GM12878 (cell line): ENCODE results near the gene IRF8. TPM values are rescaled to one million over a fixed set of nuclear protein-coding genes. Genes with fewer than 3 reads are reported as not detected.

Source experiments
- ATAC-seq: fragments of 200-7000 bp; cut with Tn5 transposase; 3 replicates; pipeline ENCODE4 v1.9.1; 2020; ENCODE audit warnings: mild to moderate bottlenecking, moderate library complexity
- BruUV-seq: library from RNA; stranded (reverse); fragments of 400-500 nt; replicated peaks from 2 replicates; lab custom pipeline; 2021; lab: Mats Ljungman, UMichigan
- CTCF ChIA-PET: fragments of 300-600 bp; sonication (Branson Sonifier 250); formaldehyde crosslinking; extraction: SDS; loops from one replicate; lab custom pipeline; 2021; ENCODE audit warnings: inconsistent platforms; lab: Yijun Ruan, JAX
- POLR2A ChIA-PET: fragments of 350-600 bp; formaldehyde crosslinking; extraction: SDS; loops from one replicate; lab custom pipeline; 2021; ENCODE audit warnings: inconsistent platforms; lab: Charles Lee
- RAD21 ChIA-PET: fragments of 300-600 bp; sonication (Branson Sonifier 250); formaldehyde crosslinking; loops from one replicate; lab custom pipeline; 2023; ENCODE audit warnings: antibody characterized with exemption; ENCODE audit not compliant: unreplicated experiment; lab: Charles Lee
- SMC1A ChIA-PET: fragments of 300-600 bp; sonication (Branson Sonifier 250); formaldehyde crosslinking; loops from one replicate; lab custom pipeline; 2023; ENCODE audit not compliant: unreplicated experiment, uncharacterized antibody; lab: Charles Lee
- DNase-seq: peaks from one replicate; pipeline ENCODE4 v3.0.0-alpha.2; 2011; ENCODE audit warnings: low read depth, low spot score
- FAIRE-seq: peaks from 3 replicates; lab custom pipeline; 2011; peaks lifted over from hg19 to GRCh38; lab: Jason Lieb, UNC
- H2AFZ ChIP-seq: 2 replicates; pipeline ENCODE4 v1.6.0; 2011; ENCODE audit warnings: low read depth, low read length, control low read depth; ENCODE audit not compliant: control insufficient read depth
- H3K27ac ChIP-seq: 2 replicates; pipeline ENCODE4 v1.5.1; 2011; ENCODE audit warnings: control low read depth; ENCODE audit not compliant: control insufficient read depth, insufficient read depth
- H3K27me3 ChIP-seq, 2 experiments: replicated peaks in 1 of 2; 2 replicates each; pipeline versions ENCODE4 v1.6.0 to v1.6.1; 2011; ENCODE audit warnings: low read length in 1 of 2; ENCODE audit not compliant: control insufficient read depth in 2 of 2, insufficient read depth in 2 of 2
- H3K36me3 ChIP-seq, 2 experiments: 2 replicates each; pipeline ENCODE4 v1.5.1; 2011; ENCODE audit warnings: low read length in 1 of 2; ENCODE audit not compliant: control insufficient read depth in 2 of 2, insufficient read depth in 2 of 2
- H3K4me1 ChIP-seq: 2 replicates; pipeline ENCODE4 v1.6.1; 2011; ENCODE audit warnings: mild to moderate bottlenecking, low read length, moderate library complexity, mixed read lengths; ENCODE audit not compliant: control insufficient read depth, insufficient read depth
- H3K4me2 ChIP-seq: 2 replicates; pipeline ENCODE4 v1.6.0; 2011; ENCODE audit warnings: control low read depth; ENCODE audit not compliant: control insufficient read depth, insufficient read depth
- H3K4me3 ChIP-seq: fragments of 200-600 bp; sonication (generic); 2 replicates; pipeline ENCODE4 v1.5.1; 2016
- H3K79me2 ChIP-seq: 2 replicates; pipeline ENCODE4 v1.6.0; 2011; ENCODE audit warnings: low read length; ENCODE audit not compliant: control insufficient read depth, insufficient read depth
- H3K9ac ChIP-seq: 2 replicates; pipeline ENCODE4 v1.8.0; 2011; ENCODE audit warnings: low read length, control low read depth, mixed read lengths; ENCODE audit not compliant: control insufficient read depth, insufficient read depth
- H3K9me3 ChIP-seq: replicated peaks from 3 replicates; pipeline ENCODE4 v1.5.1; 2011; ENCODE audit warnings: mild to moderate bottlenecking, low read length; ENCODE audit not compliant: control insufficient read depth, insufficient read depth
- H4K20me1 ChIP-seq: 2 replicates; pipeline ENCODE4 v1.6.0; 2011; ENCODE audit not compliant: control insufficient read depth, insufficient read depth
- ATF3 ChIP-seq: IDR thresholded peaks from 2 replicates; pipeline ENCODE4 v1.6.1; 2011; ENCODE audit warnings: low read depth, mild to moderate bottlenecking, low read length, moderate library complexity, borderline replicate concordance; ENCODE audit errors: extremely low read depth
- BHLHE40 ChIP-seq, 2 experiments: fragments of 450-650 bp in 1 of 2; IDR thresholded peaks; 2 replicates each; pipeline ENCODE4 v1.6.1; 2011 to 2017; ENCODE audit warnings: low read depth in 2 of 2, borderline replicate concordance in 1 of 2, improper control_type of control experiment in 1 of 2, low read length in 1 of 2, mild to moderate bottlenecking in 1 of 2
- ESRRA ChIP-seq: IDR thresholded peaks from 2 replicates; pipeline ENCODE4 v1.6.1; 2012; ENCODE audit warnings: mild to moderate bottlenecking, low read length, improper control_type of control experiment
- FOS ChIP-seq: IDR thresholded peaks from 3 replicates; pipeline ENCODE4 v1.6.1; 2011; ENCODE audit warnings: borderline replicate concordance; ENCODE audit not compliant: insufficient read length; ENCODE audit errors: extremely low read depth
- GATAD2B ChIP-seq: fragments of 450-650 bp; conservative IDR thresholded peaks from 2 replicates; pipeline ENCODE4 v1.6.1; 2017; ENCODE audit warnings: low read depth, mild to moderate bottlenecking, moderate library complexity
- IRF3 ChIP-seq: fragments of 450-650 bp; IDR thresholded peaks from 2 replicates; pipeline ENCODE4 v1.6.1; 2014; ENCODE audit warnings: mild to moderate bottlenecking
- KAT2A ChIP-seq: conservative IDR thresholded peaks from 2 replicates; pipeline ENCODE4 v1.6.1; 2011; ENCODE audit warnings: low read depth, low read length; ENCODE audit not compliant: control insufficient read depth
- MXI1 ChIP-seq: fragments of 150-350 bp; IDR thresholded peaks from 2 replicates; pipeline ENCODE4 v1.6.1; 2011; ENCODE audit warnings: low read depth, mild to moderate bottlenecking, inconsistent platforms, low read length, improper control_type of control experiment
- NFYB ChIP-seq: IDR thresholded peaks from 2 replicates; pipeline ENCODE4 v1.6.1; 2011; ENCODE audit warnings: low read depth, mild to moderate bottlenecking, low read length, improper control_type of control experiment, moderate library complexity; ENCODE audit not compliant: insufficient read depth
- NRF1 ChIP-seq: conservative IDR thresholded peaks from 2 replicates; pipeline ENCODE4 v1.6.1; 2011; ENCODE audit warnings: mild to moderate bottlenecking, low read depth, low read length, improper control_type of control experiment
- RAD21 ChIP-seq: IDR thresholded peaks from 2 replicates; pipeline ENCODE4 v1.6.1; 2011; ENCODE audit warnings: mild to moderate bottlenecking, low read depth, low read length, moderate library complexity; ENCODE audit not compliant: insufficient read depth
- RAD51 ChIP-seq: fragments of 450-650 bp; IDR thresholded peaks from 2 replicates; pipeline ENCODE4 v1.6.1; 2016; ENCODE audit warnings: moderate library complexity, mild to moderate bottlenecking, inconsistent platforms
- RUNX3 ChIP-seq: IDR thresholded peaks from 2 replicates; pipeline ENCODE4 v1.6.1; 2012; ENCODE audit warnings: low read length, inconsistent platforms
- WGBS: methylation state at CpG from one replicate; pipeline ENCODE4 v1.1.6; 2016; ENCODE audit warnings: low lambda C conversion rate; ENCODE audit not compliant: insufficient replicate concordance, insufficient coverage; ENCODE audit errors: missing lambda C conversion rate; 5-methylcytosine and 5-hydroxymethylcytosine counted together
- in situ Hi-C: fragments of 300-500 bp; cut with MboI; formaldehyde crosslinking; loops from 9 replicates; pipeline ENCODE4 v1.14.3; 2018; ENCODE audit warnings: mixed read lengths
- intact Hi-C: fragments of 100-400 bp; cut with micrococcal nuclease; formaldehyde crosslinking; loops from one replicate; pipeline ENCODE4 v1.14.2; 2022; ENCODE audit not compliant: unreplicated experiment
- polyA plus RNA-seq, 11 experiments: library from polyadenylated mRNA; depleted of rRNA in 4 of 11; unstranded in 6 of 11; stranded (reverse) in 5 of 11; fragments of >200 nt; fragmentation: Nextera tagmentation in 4 of 11; fragmentation: Illumina TruSeq in 1 of 11; extraction: Ambion mirVana in 4 of 11; extraction: Trizol in 1 of 11; gene quantifications; 1 replicate in 1 of 11; 2 replicates in 10 of 11; pipeline versions ENCODE4 v1.2.1 to v1.2.3, GENCODE V29; 2011 to 2016; ENCODE audit warnings: inconsistent platforms in 2 of 11, missing spikeins in 2 of 11, low read depth in 1 of 11
- total RNA-seq, 4 experiments: library from RNA; depleted of rRNA in 3 of 4; stranded (reverse); fragments of >200 nt in 3 of 4; fragmentation: Illumina TruSeq in 1 of 4; extraction: Trizol in 1 of 4; gene quantifications; 2 replicates each; pipeline versions ENCODE4 v1.2.1 to v1.2.3, GENCODE V29; 2013 to 2021
- TF ChIP-seq, protein P1 (sequence below): fragments of 450-650 bp; IDR thresholded peaks from 2 replicates; pipeline ENCODE4 v1.6.1; 2016; ENCODE audit warnings: mild to moderate bottlenecking
- TF ChIP-seq, protein P2 (sequence below): IDR thresholded peaks from 2 replicates; pipeline ENCODE4 v1.6.1; 2011; ENCODE audit warnings: borderline replicate concordance, low read depth, mild to moderate bottlenecking, moderate library complexity, mixed read lengths, low read length; ENCODE audit not compliant: insufficient read depth; ENCODE audit errors: extremely low read length

Gene IRF8
- total and polyA plus RNA-seq, 10 of the 15 experiments (the other 5 are each of a cell fraction or from before 2014, with no cell fraction given), result 17.1 to 237 (median 172) TPM

DNA sequence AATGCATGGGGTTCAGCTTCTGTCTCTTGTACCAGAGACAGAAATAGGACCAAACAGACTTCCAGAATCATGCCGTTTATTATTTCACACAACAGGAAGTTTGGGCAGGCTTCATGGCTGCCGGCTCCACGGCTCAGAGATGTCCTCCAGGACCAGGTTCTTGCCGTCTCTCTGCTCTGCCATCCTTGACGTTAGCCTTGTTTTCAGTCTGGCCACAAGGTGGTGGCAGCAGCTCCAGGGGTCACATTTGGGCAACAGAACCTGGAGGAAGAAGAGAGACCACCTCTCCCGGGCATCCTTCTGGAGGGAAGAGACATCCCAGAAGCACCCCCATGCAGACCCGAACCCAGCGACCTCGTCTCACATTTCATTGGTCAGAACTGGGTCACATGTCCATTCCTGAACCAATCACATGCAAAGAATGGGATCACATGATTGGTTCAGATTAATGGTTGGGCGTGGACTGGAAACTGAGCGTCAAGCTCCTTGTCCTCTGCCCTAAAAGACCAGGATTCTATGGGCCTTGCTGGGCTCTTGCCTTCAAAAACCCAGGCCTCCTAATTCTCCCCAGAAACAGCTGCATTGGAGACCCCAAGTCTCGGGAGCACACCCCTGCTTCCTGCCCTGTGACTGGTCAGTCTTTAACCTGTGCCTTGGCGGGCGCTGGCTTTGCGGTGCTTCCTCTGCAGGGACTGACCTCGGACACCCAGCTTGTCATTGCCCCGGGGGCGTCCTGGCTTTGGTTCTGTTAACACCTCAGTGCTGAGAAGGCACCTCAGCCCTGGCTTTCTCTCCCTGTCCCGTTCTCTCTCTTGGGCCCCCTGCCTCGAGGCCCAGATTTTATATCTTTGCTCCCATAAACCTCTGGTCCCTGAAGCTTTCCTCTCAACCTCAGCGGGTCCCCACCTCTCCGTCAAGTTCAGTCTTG is 63.3 kb downstream of the IRF8 start:
- H3K27ac ChIP-seq, result no peak overlapping the region
- peaks cover 18% of the 10 kb centered on the region for H3K4me1 ChIP-seq
- H3K4me2 ChIP-seq, result no peak overlapping the region
- no peaks in the 10 kb centered on the region; the same call in 2 of the 3 replicates for H3K9me3 ChIP-seq
- in situ Hi-C loops (no loop called here), intact Hi-C loops (no loop called here)
- CTCF ChIA-PET, result interaction anchor here (0.8 to 3.3 kb wide), 2 partner anchors 12 to 66 kb away, joined by 3 to 10 read pairs; no protein-coding TSS in a partner anchor
- no peak overlapping the region for H3K4me3 ChIP-seq
- no peak overlapping the region for H3K9ac ChIP-seq
- 60% methylated on average over 22 of the region's 22 CpGs for WGBS
- H3K79me2 ChIP-seq, result no peaks in the 10 kb centered on the region
- SMC1A ChIA-PET, result interaction anchor here (0.8 to 1.4 kb wide), 2 partner anchors 12 to 19 kb away, joined by 3 to 4 read pairs; no protein-coding TSS in a partner anchor
- no peaks in the 10 kb centered on the region for H3K36me3 ChIP-seq
- DNase-seq (no peak), FAIRE-seq (no peak), ATAC-seq (no peak)
- no peaks in the 10 kb centered on the region for H3K27me3 ChIP-seq
- H4K20me1 ChIP-seq, result no peaks in the 10 kb centered on the region
- RAD21 ChIA-PET, result interaction anchor here (1.1 to 2.0 kb wide), 3 partner anchors 25 to 141 kb away, joined by 3 to 6 read pairs (median 3); no protein-coding TSS in a partner anchor
- no TSS peak for BruUV-seq
- POLR2A ChIA-PET, result interaction anchor here (0.7 to 2.0 kb wide), 3 partner anchors 8 to 12 kb away, joined by 3 to 8 read pairs (median 3); no protein-coding TSS in a partner anchor
- no peak overlapping the region for H2AFZ ChIP-seq
- TF ChIP-seq GATAD2B (no peak), ESRRA (no peak), MXI1 (no peak), ATF3 (no peak), RAD21 (0 out of 2 replicates have a peak, but pooled peaks have one; percentile 17), IRF3 (no peak), FOS (no peak), KAT2A (no peak), NRF1 (no peak), NFYB (peak; percentile 68), RUNX3 (no peak), BHLHE40 (IDR thresholded peaks at IDR 0.05; ENCODE audit: borderline replicate concordance in 1 of 2, low read depth in 2 of 2, low read length in 1 of 2) (no peak), RAD51 (peak; percentile 69; the same call in 1 of the 2 replicates)
- TF ChIP-seq, protein P1, sequence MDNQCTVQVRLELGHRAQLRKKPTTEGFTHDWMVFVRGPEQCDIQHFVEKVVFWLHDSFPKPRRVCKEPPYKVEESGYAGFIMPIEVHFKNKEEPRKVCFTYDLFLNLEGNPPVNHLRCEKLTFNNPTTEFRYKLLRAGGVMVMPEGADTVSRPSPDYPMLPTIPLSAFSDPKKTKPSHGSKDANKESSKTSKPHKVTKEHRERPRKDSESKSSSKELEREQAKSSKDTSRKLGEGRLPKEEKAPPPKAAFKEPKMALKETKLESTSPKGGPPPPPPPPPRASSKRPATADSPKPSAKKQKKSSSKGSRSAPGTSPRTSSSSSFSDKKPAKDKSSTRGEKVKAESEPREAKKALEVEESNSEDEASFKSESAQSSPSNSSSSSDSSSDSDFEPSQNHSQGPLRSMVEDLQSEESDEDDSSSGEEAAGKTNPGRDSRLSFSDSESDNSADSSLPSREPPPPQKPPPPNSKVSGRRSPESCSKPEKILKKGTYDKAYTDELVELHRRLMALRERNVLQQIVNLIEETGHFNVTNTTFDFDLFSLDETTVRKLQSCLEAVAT, result no peak
- TF ChIP-seq, protein P2, sequence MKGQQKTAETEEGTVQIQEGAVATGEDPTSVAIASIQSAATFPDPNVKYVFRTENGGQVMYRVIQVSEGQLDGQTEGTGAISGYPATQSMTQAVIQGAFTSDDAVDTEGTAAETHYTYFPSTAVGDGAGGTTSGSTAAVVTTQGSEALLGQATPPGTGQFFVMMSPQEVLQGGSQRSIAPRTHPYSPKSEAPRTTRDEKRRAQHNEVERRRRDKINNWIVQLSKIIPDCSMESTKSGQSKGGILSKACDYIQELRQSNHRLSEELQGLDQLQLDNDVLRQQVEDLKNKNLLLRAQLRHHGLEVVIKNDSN, result peak; percentile 66
